MM.1S (cell line): ENCODE results near the gene ZMPSTE24.

Experiments
- DNase-seq: peaks from one replicate; pipeline ENCODE4 v3.0.0-alpha.2; 2015
- H2AFZ ChIP-seq: fragments of 300-600 bp; sonication (generic); 2 replicates; pipeline ENCODE4 v1.6.0; 2016; ENCODE audit warnings: antibody characterized with exemption, low read length
- H3F3A ChIP-seq: fragments of 300-600 bp; sonication (generic); 2 replicates; pipeline ENCODE4 v1.6.1; 2016; ENCODE audit warnings: mild to moderate bottlenecking, antibody characterized with exemption, low read length, moderate library complexity, mixed read lengths; ENCODE audit not compliant: insufficient read depth
- H3K27ac ChIP-seq: fragments of 300-600 bp; sonication (generic); 2 replicates; pipeline ENCODE4 v1.5.1; 2016; ENCODE audit warnings: mild to moderate bottlenecking, low read length
- H3K27me3 ChIP-seq: fragments of 300-600 bp; sonication (generic); replicated peaks from 2 replicates; pipeline ENCODE4 v1.6.0; 2016; ENCODE audit warnings: low read length; ENCODE audit not compliant: insufficient read depth
- H3K36me3 ChIP-seq: fragments of 300-600 bp; sonication (generic); replicated peaks from 2 replicates; pipeline ENCODE4 v1.6.1; 2016; ENCODE audit warnings: mild to moderate bottlenecking, low read length, mixed read lengths; ENCODE audit not compliant: insufficient read depth
- H3K4me1 ChIP-seq: fragments of 300-600 bp; sonication (generic); 2 replicates; pipeline ENCODE4 v1.6.1; 2016; ENCODE audit warnings: low read length, mixed read lengths
- H3K4me2 ChIP-seq: fragments of 300-600 bp; sonication (generic); 2 replicates; pipeline ENCODE4 v1.6.0; 2016; ENCODE audit warnings: low read depth, low read length
- H3K4me3 ChIP-seq: fragments of 300-600 bp; sonication (generic); 2 replicates; pipeline ENCODE4 v1.5.1; 2016; ENCODE audit warnings: low read length, mixed read lengths
- H3K79me2 ChIP-seq: fragments of 300-600 bp; sonication (generic); 2 replicates; pipeline ENCODE4 v1.6.1; 2016; ENCODE audit warnings: mixed run types, low read length, mixed read lengths
- H3K9ac ChIP-seq: fragments of 300-600 bp; sonication (generic); 2 replicates; pipeline ENCODE4 v1.6.1; 2016; ENCODE audit warnings: low read length, mixed read lengths
- H3K9me2 ChIP-seq: fragments of 300-600 bp; sonication (generic); replicated peaks from 2 replicates; pipeline ENCODE4 v1.6.1; 2016; ENCODE audit warnings: mild to moderate bottlenecking, low read length, mixed read lengths; ENCODE audit not compliant: insufficient read depth
- H3K9me3 ChIP-seq: fragments of 300-600 bp; sonication (generic); replicated peaks from 2 replicates; pipeline ENCODE4 v1.6.1; 2016; ENCODE audit warnings: mild to moderate bottlenecking, low read length, mixed read lengths; ENCODE audit not compliant: insufficient read depth
- H4K20me1 ChIP-seq: fragments of 300-600 bp; sonication (generic); 2 replicates; pipeline ENCODE4 v1.6.1; 2016; ENCODE audit warnings: mild to moderate bottlenecking, low read length, moderate library complexity, mixed read lengths; ENCODE audit not compliant: insufficient read depth
- CTCF ChIP-seq: fragments of 300-600 bp; sonication (generic); IDR thresholded peaks from 2 replicates; pipeline ENCODE4 v1.5.1; 2016; ENCODE audit warnings: antibody characterized with exemption, low read length, mixed read lengths
- EZH2 ChIP-seq: fragments of 300-600 bp; sonication (generic); optimal IDR thresholded peaks from 2 replicates; pipeline ENCODE3; 2017; ENCODE audit warnings: low read depth, mild to moderate bottlenecking, antibody characterized with exemption, low read length, mixed read lengths
- EZH2phosphoT487 ChIP-seq: fragments of 300-600 bp; sonication (generic); IDR thresholded peaks from 2 replicates; pipeline ENCODE4 v1.6.1; 2018; ENCODE audit warnings: antibody characterized with exemption, low read length

Gene ZMPSTE24

GRCh38 chr1:40312238-40313205 is 54.5 kb downstream of the ZMPSTE24 start:
- no peak for DNase-seq
- no peaks in the 10 kb centered on the region for H3F3A ChIP-seq
- no peaks in the 10 kb centered on the region for H3K9me3 ChIP-seq
- TF ChIP-seq EZH2phosphoT487 (no peak), CTCF (no peak), EZH2 (no peak)
- no peaks in the 10 kb centered on the region for H3K36me3 ChIP-seq
- no peak overlapping the region for H3K27ac ChIP-seq
- H3K79me2 ChIP-seq, result no peaks in the 10 kb centered on the region
- peaks cover 24% of the 10 kb centered on the region for H3K4me1 ChIP-seq
- H3K4me3 ChIP-seq, result peak overlapping the region; percentile 26; the same call in 1 of the 2 replicates
- H3K4me2 ChIP-seq, result peak overlapping the region; percentile 56
- H2AFZ ChIP-seq, result peak overlapping the region; percentile 85
- no peaks in the 10 kb centered on the region for H3K9me2 ChIP-seq
- peaks cover 14% of the 10 kb centered on the region for H3K27me3 ChIP-seq
- no peaks in the 10 kb centered on the region for H4K20me1 ChIP-seq
- no peak overlapping the region; the same call in 1 of the 2 replicates for H3K9ac ChIP-seq

- H3K9ac ChIP-seq, result no peak overlapping the region
- no peaks in the 10 kb centered on the region for H3K9me2 ChIP-seq
- no peak overlapping the region for H2AFZ ChIP-seq
- H3K27me3 ChIP-seq, result peaks cover 16% of the 10 kb centered on the region
- peaks cover 24% of the 10 kb centered on the region for H3K4me1 ChIP-seq
- no peaks in the 10 kb centered on the region for H4K20me1 ChIP-seq
- no peak overlapping the region for H3K27ac ChIP-seq
- no peaks in the 10 kb centered on the region for H3F3A ChIP-seq
- no peaks in the 10 kb centered on the region for H3K79me2 ChIP-seq
- TF ChIP-seq CTCF (no peak), EZH2 (no peak), EZH2phosphoT487 (no peak)
- no peak overlapping the region for H3K4me3 ChIP-seq
- no peaks in the 10 kb centered on the region for H3K9me3 ChIP-seq
- no peaks in the 10 kb centered on the region for H3K36me3 ChIP-seq
- H3K4me2 ChIP-seq, result no peak overlapping the region
- DNase-seq, result no peak
Measured at GRCh38 chr1:40313329-40313957, 55.4 kb downstream of the ZMPSTE24 start.

GRCh38 chr1:40313958-40314720 is 56.1 kb downstream of the ZMPSTE24 start:
- H3K9ac ChIP-seq, result no peak overlapping the region
- H3K36me3 ChIP-seq, result no peaks in the 10 kb centered on the region
- no peaks in the 10 kb centered on the region for H4K20me1 ChIP-seq
- peaks cover 24% of the 10 kb centered on the region for H3K4me1 ChIP-seq
- no peak for DNase-seq
- no peak overlapping the region for H2AFZ ChIP-seq
- H3K9me3 ChIP-seq, result no peaks in the 10 kb centered on the region
- H3K79me2 ChIP-seq, result no peaks in the 10 kb centered on the region
- no peaks in the 10 kb centered on the region for H3K9me2 ChIP-seq
- H3F3A ChIP-seq, result no peaks in the 10 kb centered on the region
- H3K27me3 ChIP-seq, result peaks cover 16% of the 10 kb centered on the region
- no peak for TF ChIP-seq EZH2phosphoT487
- no peak for TF ChIP-seq EZH2
- TF ChIP-seq CTCF, result no peak
- no peak overlapping the region for H3K27ac ChIP-seq
- H3K4me2 ChIP-seq, result no peak overlapping the region
- no peak overlapping the region for H3K4me3 ChIP-seq
